ENCODE data around the gene POLH.
"Not testable (repeated sequence)": the region's sequence is repeated elsewhere in the genome, so short reads cannot be mapped to it uniquely, and the experiment has no call there.

The POLH gene

DNA sequence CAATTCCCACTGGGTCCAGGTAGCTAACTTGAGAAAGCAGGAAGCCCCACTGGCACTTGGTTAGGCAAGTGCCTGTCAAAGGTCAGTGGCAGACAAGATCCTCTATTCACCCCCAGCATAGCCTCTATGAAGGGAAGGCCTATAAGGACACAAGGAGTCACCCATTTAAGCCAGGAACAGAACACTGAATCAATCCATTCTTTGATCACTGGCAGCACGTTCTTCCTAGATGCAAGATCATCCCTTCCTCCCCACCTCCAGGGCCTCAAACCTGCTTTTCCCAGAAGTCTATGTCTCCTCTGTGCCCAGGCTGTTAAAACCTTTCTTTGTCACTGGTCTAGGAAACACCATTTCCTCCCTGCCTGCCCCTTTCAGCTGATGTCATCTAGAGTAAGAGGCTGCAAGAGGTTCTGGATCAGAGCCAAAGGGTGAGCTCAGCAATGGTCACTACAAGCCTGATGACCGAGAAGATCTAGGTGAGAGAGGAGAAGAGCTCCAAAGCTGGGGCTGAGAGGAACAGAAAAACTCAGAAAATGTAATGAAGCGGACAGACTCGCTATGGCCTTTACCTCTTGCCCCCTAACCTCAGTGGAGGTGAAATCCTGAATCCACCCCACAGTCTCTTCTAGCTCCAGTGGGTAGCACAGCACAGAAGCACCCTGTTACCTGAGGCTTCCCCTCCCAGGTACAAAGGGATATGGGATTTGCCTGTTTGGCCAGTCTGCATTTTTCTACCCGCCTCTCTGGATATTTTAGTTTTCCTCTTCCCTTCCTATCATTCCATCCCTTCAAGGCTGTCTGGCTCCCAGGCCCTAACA lies 51.2 kb downstream of the POLH start:
- H3K4me3 Mint-ChIP-seq: peak overlapping the region; percentile 97
- H3K27me3 Mint-ChIP-seq: no peaks in the 10 kb centered on the region
- no peaks in the 10 kb centered on the region for H3K9me3 Mint-ChIP-seq
- DNase-seq (ENCODE audit: low spot score in 2 of 2) (no peak), ATAC-seq (replicated peaks; ENCODE audit: extremely low read depth, poor library complexity, severe bottlenecking) (no peak)
- H3K27ac Mint-ChIP-seq (ENCODE audit: low read depth): peak overlapping the region; percentile 52
- peaks cover 30% of the 10 kb centered on the region for H3K4me1 Mint-ChIP-seq
- H3K36me3 Mint-ChIP-seq (ENCODE audit: insufficient read depth): peaks cover 21% of the 10 kb centered on the region

DNA sequence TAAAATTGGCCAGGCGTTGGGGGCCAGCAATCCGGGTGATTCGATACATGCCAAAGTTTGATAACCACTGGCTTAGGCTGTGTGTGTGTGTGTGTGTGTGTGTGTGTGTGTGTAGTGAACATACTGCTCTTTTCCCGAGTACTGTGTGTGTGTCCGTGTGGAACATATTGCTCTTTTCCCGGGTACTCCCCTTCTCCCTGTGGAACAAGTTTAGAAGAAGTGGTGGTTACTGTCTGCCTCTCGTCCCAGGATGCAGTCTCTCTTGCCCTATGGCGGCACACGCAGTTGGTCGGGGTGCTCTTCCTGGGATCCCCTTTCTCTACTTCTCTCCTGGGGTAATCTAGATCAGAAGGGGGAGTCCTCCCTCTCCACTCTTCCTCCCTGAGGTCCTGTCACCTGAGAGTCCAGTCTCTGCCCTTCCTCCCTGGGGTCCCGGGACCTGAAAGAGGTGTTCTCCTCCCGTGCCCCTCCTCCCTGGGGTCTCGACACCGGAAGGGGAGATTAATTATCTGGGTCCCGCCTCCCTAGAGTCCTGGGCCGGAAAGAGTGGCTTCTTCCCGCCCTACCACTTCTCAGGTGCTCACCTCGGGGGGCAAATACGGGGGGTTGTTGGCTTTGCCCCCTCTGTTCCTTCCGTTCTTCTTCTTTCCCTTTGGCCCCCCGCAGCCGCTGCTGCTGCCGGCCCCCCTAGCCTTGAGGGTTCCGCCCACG lies 52.6 kb downstream of the POLH start:
- peak; percentile 18 for ATAC-seq (replicated peaks; ENCODE audit: extremely low read depth, poor library complexity, severe bottlenecking)

DNA sequence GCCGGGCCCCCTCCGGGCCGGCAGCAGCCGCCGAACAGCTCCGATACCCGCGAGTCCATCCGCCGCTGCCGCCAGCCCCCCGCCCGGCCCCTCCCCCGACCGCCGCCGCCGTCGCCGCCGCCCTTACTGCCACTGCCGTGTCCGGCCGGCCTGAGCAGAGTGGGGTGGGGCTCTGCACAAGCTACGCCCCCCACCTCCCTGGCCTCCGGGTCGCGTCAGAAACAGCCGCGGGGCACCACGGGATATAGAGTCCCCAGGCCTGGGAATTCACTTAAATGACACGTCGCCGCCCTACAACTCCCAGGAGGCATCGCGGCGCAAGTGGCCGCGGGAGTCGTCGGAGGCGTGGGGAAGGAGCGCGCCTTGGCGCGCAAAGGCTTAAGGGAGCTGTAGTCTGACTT lies 53.1 kb downstream of the POLH start, which contains the start of gene GTPBP2:
Gene GTPBP2 (minus strand): TSS at position 161 of the 401 bp plus-strand sequence. CDS start 102 bp downstream, at position 59.
- DNase-seq (ENCODE audit: low spot score in 2 of 2) (peak; percentile 87 to 91), ATAC-seq (replicated peaks; ENCODE audit: extremely low read depth, poor library complexity, severe bottlenecking) (peak; percentile 92)
- Mint-ChIP-seq H3K4me3 (peak within 1 kb of the TSS; percentile 97), H3K27me3 (no peaks in the 10 kb centered on the region), H3K9me3 (no peaks in the 10 kb centered on the region), H3K36me3 (ENCODE audit: insufficient read depth) (peaks cover 16% of the 10 kb centered on the region), H3K4me1 (peaks cover 35% of the 10 kb centered on the region), H3K27ac (ENCODE audit: low read depth) (peak within 1 kb of the TSS; percentile 89)

More for the DNA sequence above, 52.6 kb downstream of the POLH start:
- H3K27me3 Mint-ChIP-seq: no peaks in the 10 kb centered on the region
- H3K4me3 Mint-ChIP-seq: peak overlapping the region; percentile 97
- H3K36me3 Mint-ChIP-seq (ENCODE audit: insufficient read depth): peaks cover 18% of the 10 kb centered on the region
- no peaks in the 10 kb centered on the region for H3K9me3 Mint-ChIP-seq
- DNase-seq (ENCODE audit: low spot score in 2 of 2): peak in 1 of 2 donors; percentile 24
- peaks cover 30% of the 10 kb centered on the region for H3K4me1 Mint-ChIP-seq
- H3K27ac Mint-ChIP-seq (ENCODE audit: low read depth): peak overlapping the region; percentile 89

DNA sequence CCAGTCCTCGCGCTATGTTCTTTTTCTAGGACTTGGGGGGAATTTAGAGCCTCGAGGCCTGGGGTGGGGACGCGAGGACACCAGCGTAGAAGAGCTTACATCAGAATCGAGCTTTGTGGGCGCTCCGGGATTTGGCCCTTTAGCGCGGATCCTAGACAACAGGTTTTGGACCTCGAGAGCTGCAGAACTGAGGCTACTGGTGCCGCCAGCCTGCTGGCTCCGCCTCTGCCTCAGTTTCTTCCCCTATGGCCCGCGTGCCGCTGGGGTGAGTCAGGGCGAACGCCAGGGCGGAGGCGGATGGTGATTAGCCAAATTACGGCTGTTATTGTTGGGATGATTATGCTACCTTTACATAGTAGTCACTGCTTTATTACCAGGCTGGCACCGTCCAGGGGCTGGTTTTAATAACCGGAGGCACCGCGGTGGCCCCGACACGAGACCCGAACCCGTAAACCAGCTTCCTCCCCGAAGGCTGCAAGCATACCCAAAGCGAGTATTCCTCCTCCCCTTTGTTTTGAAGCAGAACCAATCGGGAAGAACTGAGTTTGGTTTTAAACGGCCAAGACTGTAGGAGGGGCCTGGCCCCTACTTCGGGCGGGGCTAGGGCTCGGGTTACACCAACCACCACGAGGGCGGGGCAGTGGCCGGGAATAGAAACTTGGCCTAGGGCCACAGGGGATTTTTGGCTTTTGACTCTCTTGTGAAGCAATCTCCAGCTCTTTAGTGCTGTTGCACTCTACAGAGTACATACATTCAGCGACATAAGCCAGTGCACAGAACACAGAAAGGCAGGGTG lies 53.7 kb downstream of the POLH start:
- peak overlapping the region; percentile 97 for H3K4me3 Mint-ChIP-seq
- H3K9me3 Mint-ChIP-seq: no peaks in the 10 kb centered on the region
- H3K36me3 Mint-ChIP-seq (ENCODE audit: insufficient read depth): peaks cover 12% of the 10 kb centered on the region
- H3K27me3 Mint-ChIP-seq: no peaks in the 10 kb centered on the region
- H3K4me1 Mint-ChIP-seq: peaks cover 37% of the 10 kb centered on the region
- DNase-seq (ENCODE audit: low spot score in 2 of 2) (peak; percentile 69 to 81), ATAC-seq (replicated peaks; ENCODE audit: extremely low read depth, poor library complexity, severe bottlenecking) (peak; percentile 67)
- peak overlapping the region; percentile 89 for H3K27ac Mint-ChIP-seq (ENCODE audit: low read depth)

DNA sequence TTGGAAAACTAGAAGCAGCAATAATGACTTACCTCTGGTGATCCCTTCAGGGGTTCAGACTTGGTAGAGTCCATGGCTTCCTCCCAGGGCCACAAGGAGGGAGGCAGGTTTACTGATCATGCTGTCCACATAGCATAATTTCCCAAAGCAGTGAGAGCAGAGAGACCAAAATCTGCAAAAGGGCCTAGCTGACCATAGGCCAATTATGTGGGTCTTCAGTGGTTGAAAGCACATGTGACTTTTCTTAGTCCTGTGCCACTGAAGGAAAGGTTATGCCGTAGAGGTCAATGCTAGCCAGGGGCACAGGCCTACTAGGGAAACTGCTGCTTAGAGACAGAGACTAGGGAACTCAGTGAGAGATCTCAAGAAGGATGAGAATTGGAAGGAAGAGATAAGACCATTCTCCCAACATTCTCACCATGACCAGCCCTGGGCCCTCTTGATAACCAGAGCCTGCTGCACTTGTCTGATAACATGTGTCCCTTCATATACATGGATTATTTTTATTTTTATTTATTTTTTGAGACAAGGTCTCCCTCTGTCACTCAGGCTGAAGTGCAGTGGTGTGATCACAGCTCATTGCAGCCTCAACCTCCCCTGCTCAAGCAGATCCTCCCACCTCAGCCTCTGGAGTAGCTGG lies 55.1 kb downstream of the POLH start:
- ATAC-seq (replicated peaks; ENCODE audit: extremely low read depth, poor library complexity, severe bottlenecking) (no peak), DNase-seq (ENCODE audit: low spot score in 2 of 2) (no peak)
- Mint-ChIP-seq H3K4me1 (peaks cover 51% of the 10 kb centered on the region), H3K27ac (ENCODE audit: low read depth) (no peak overlapping the region), H3K9me3 (no peaks in the 10 kb centered on the region), H3K36me3 (ENCODE audit: insufficient read depth) (peaks cover 16% of the 10 kb centered on the region), H3K27me3 (no peaks in the 10 kb centered on the region), H3K4me3 (peak overlapping the region; percentile 17)

DNA sequence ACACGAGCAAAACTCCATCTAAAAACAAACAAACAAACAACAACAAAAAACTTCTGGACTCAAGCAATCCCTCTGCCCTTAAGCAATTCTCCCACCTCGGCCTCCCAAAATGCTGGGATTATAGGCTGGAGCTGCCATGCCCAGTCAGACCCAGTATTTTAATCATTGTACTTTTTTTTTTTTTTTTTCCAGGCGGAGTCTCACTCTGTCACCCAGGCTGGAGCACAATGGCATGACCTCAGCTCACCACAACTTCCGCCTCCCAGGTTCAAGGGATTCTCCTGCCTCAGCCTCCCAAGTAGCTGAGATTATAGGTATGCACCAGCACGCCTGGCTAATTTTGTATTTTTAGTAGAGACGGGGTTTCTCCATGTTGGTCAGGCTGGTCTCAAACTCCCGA lies 57.0 kb downstream of the POLH start:
- not testable (repeated sequence) for ATAC-seq (replicated peaks; ENCODE audit: extremely low read depth, poor library complexity, severe bottlenecking); H3K4me3 Mint-ChIP-seq; H3K9me3 Mint-ChIP-seq; H3K27ac Mint-ChIP-seq (ENCODE audit: low read depth); H3K27me3 Mint-ChIP-seq; DNase-seq (ENCODE audit: low spot score in 2 of 2)
- Mint-ChIP-seq H3K4me1 (peaks cover 41% of the 10 kb centered on the region), H3K36me3 (ENCODE audit: insufficient read depth) (peaks cover 23% of the 10 kb centered on the region)

DNA sequence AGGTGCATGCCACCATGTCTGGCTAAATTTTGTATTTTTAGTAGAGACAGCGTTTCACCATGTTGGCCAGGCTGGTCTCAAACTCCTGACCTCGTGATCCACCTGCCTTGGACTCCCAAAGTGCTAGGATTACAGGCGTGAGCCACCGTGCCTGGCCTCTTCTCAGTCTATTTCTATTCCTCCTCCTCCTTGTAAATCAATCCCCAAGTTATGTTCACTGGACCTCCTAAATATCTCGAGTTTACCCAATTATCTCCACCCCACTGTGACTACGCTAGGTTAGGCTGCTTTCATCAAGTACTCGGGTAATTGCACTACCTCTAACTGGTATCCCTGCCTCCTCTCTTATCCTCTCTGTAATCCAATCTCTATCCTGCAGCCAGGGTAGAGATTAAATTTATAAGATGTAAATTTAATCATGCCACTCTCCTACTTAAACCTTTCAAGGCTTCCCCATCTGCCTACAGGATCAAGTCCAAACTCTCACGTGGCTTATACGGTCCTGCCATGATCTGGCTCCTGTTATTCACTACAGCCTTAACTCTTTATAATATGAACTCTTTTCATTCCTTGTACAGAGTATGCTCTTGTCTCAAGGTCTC lies 58.8 kb downstream of the POLH start:
- Mint-ChIP-seq H3K4me1 (peaks cover 39% of the 10 kb centered on the region), H3K4me3 (peak overlapping the region; percentile 96), H3K27ac (ENCODE audit: low read depth) (peak overlapping the region; percentile 93), H3K36me3 (ENCODE audit: insufficient read depth) (peaks cover 32% of the 10 kb centered on the region), H3K27me3 (no peaks in the 10 kb centered on the region), H3K9me3 (no peaks in the 10 kb centered on the region)
- DNase-seq (ENCODE audit: low spot score in 2 of 2): no peak
- no peak for ATAC-seq (replicated peaks; ENCODE audit: extremely low read depth, poor library complexity, severe bottlenecking)

DNA sequence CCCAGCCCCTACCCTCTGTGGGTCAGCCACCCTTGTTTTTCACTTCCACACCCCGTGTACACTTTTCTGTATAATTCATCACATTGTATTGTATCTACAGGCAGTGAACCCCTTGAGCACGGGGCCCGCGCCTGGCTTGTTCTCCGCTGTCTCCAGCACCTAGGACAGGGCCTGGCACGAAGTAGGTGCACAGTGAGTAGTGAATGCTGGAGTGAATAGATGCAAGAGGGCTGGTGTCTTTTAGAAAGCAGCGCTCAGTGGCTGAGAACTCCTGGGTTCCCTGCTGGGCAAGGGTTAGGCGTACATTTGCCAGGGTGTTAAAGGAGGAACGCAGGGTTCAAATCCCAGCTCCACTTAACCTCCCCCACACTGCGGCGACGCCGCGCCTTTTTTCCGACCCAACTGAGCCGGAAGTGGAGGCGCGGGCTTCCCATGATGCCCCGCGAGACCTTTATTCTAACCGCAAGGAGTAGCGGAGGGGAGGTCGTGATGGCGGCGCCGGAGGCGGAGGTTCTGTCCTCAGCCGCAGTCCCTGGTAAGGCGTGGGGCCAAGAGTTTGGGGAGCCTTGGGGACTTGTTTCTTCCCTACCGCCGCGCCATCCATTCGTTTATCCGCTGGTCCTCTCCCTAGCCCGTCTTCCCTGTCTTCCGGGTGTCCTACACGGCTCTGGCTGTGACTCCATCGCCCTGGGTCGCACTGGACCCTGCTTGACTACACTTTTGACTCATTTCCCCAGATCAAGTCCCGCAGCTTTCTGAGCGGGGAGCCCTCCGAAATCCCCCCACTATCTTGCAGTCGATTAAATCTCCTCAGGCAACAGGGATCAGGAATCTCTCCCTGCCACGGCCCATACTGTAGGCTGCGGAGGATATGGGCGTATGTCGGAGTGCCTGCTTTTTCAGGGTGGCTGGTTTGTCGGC lies 59.7 kb downstream of the POLH start, which contains the start of gene MAD2L1BP:
Gene MAD2L1BP (plus strand): TSS at position 454 of the 921 bp plus-strand sequence. CDS start 36 bp downstream, at position 490.
- Mint-ChIP-seq H3K36me3 (ENCODE audit: insufficient read depth) (peaks cover 39% of the 10 kb centered on the region), H3K27ac (ENCODE audit: low read depth) (peak within 1 kb of the TSS; percentile 93), H3K4me3 (peak within 1 kb of the TSS; percentile 96), H3K27me3 (no peaks in the 10 kb centered on the region), H3K9me3 (no peaks in the 10 kb centered on the region), H3K4me1 (peaks cover 46% of the 10 kb centered on the region)
- DNase-seq (ENCODE audit: low spot score in 2 of 2) (peak; percentile 59 to 72), ATAC-seq (replicated peaks; ENCODE audit: extremely low read depth, poor library complexity, severe bottlenecking) (peak; percentile 87)

DNA sequence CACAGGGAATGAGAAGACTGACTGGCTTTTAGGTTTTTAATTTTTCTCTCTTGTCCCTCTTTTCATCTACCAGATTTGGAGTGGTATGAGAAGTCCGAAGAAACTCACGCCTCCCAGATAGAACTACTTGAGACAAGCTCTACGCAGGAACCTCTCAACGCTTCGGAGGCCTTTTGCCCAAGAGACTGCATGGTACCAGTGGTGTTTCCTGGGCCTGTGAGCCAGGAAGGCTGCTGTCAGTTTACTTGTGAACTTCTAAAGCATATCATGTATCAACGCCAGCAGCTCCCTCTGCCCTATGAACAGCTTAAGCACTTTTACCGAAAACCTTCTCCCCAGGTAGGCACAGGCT lies 60.3 kb downstream of the POLH start:
- DNase-seq (ENCODE audit: low spot score in 2 of 2) (no peak), ATAC-seq (replicated peaks; ENCODE audit: extremely low read depth, poor library complexity, severe bottlenecking) (peak; percentile 44)
- H3K4me3 Mint-ChIP-seq: peak overlapping the region; percentile 96
- H3K27ac Mint-ChIP-seq (ENCODE audit: low read depth): peak overlapping the region; percentile 93
- peaks cover 48% of the 10 kb centered on the region for H3K4me1 Mint-ChIP-seq
- H3K27me3 Mint-ChIP-seq: no peaks in the 10 kb centered on the region
- H3K9me3 Mint-ChIP-seq: no peaks in the 10 kb centered on the region
- H3K36me3 Mint-ChIP-seq (ENCODE audit: insufficient read depth): peaks cover 45% of the 10 kb centered on the region

DNA sequence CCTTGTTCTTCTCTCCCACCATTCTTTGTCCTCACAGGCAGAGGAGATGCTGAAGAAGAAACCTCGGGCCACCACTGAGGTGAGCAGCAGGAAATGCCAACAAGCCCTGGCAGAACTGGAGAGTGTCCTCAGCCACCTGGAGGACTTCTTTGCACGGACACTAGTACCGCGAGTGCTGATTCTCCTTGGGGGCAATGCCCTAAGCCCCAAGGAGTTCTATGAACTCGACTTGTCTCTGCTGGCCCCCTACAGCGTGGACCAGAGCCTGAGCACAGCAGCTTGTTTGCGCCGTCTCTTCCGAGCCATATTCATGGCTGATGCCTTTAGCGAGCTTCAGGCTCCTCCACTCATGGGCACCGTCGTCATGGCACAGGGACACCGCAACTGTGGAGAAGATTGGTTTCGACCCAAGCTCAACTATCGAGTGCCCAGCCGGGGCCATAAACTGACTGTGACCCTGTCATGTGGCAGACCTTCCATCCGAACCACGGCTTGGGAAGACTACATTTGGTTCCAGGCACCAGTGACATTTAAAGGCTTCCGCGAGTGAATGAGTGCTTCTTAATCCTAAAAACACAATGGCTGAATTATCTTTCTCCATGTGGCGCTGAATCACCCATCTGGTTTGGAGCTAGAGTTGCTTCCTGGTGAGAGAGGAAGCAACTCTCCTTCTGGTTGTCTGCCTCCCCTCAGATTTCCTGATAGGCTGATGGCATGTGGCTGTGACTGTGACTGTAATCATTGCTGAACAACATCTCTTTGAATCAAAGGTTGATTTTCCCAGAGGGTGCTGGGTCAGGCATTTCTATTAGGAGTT lies 64.2 kb downstream of the POLH start:
- Mint-ChIP-seq H3K36me3 (ENCODE audit: insufficient read depth) (peaks cover 56% of the 10 kb centered on the region), H3K4me1 (peaks cover 44% of the 10 kb centered on the region), H3K4me3 (no peak overlapping the region), H3K27ac (ENCODE audit: low read depth) (no peak overlapping the region), H3K27me3 (no peaks in the 10 kb centered on the region), H3K9me3 (no peaks in the 10 kb centered on the region)
- no peak for DNase-seq (ENCODE audit: low spot score in 2 of 2)
- ATAC-seq (replicated peaks; ENCODE audit: extremely low read depth, poor library complexity, severe bottlenecking): no peak
